IMR-90 (cell line): ENCODE measurements around the gene EREG. TPM values are rescaled to one million over a fixed set of nuclear protein-coding genes. Genes with fewer than 3 reads are reported as not detected.

ENCODE experiments used
- ATAC-seq: fragments of 200-7000 bp; cut with Tn5 transposase; 2 replicates; pipeline ENCODE4 v1.9.1; 2020; ENCODE audit warnings: low read depth, mild to moderate bottlenecking, moderate library complexity
- BruUV-seq: library from RNA; stranded (reverse); fragments of 400-500 nt; replicated peaks from 2 replicates; lab custom pipeline; 2021; lab: Mats Ljungman, UMichigan
- CTCF ChIA-PET: fragments of 300-600 bp; formaldehyde crosslinking; extraction: SDS; loops from one replicate; lab custom pipeline; 2021; ENCODE audit warnings: antibody characterized with exemption; lab: Yijun Ruan, JAX
- POLR2A ChIA-PET: fragments of 300-600 bp; sonication (Branson Sonifier 250); formaldehyde crosslinking; loops from one replicate; lab custom pipeline; 2022; ENCODE audit warnings: antibody characterized with exemption; ENCODE audit not compliant: unreplicated experiment; lab: Charles Lee
- DNase-seq: peaks from one replicate; pipeline ENCODE4 v3.0.0; 2013
- H2AFZ ChIP-seq: replicated peaks from 2 replicates; pipeline ENCODE3; 2013; ENCODE audit warnings: low read length, mild to moderate bottlenecking; ENCODE audit not compliant: poor library complexity
- H2AK5ac ChIP-seq: 2 replicates; pipeline ENCODE4 v1.6.1; 2013; ENCODE audit warnings: low read depth, low read length, inconsistent platforms
- H2AK9ac ChIP-seq: replicated peaks from 2 replicates; pipeline ENCODE3; 2013; ENCODE audit warnings: mild to moderate bottlenecking, low read depth, low read length, moderate library complexity; ENCODE audit not compliant: poor library complexity
- H2BK120ac ChIP-seq: 2 replicates; pipeline ENCODE4 v1.6.1; 2013; ENCODE audit warnings: low read depth, low read length, inconsistent platforms
- H2BK15ac ChIP-seq: 3 replicates; pipeline ENCODE4 v1.6.1; 2013; ENCODE audit warnings: low read depth, low read length, inconsistent platforms
- H2BK20ac ChIP-seq: 2 replicates; pipeline ENCODE4 v1.6.1; 2013; ENCODE audit warnings: low read depth, mild to moderate bottlenecking, inconsistent platforms, low read length, moderate library complexity
- H2BK5ac ChIP-seq: 2 replicates; pipeline ENCODE4 v1.6.1; 2013; ENCODE audit warnings: mild to moderate bottlenecking, low read depth, low read length, inconsistent platforms; ENCODE audit not compliant: poor library complexity, severe bottlenecking
- H3K14ac ChIP-seq: replicated peaks from 2 replicates; pipeline ENCODE4 v1.6.1; 2013; ENCODE audit warnings: low read depth, low read length, inconsistent platforms
- H3K18ac ChIP-seq: 2 replicates; pipeline ENCODE4 v1.6.1; 2013; ENCODE audit warnings: low read depth, low read length, control low read depth
- H3K23ac ChIP-seq: 2 replicates; pipeline ENCODE4 v1.6.1; 2013; ENCODE audit warnings: low read depth, low read length, inconsistent platforms
- H3K27ac ChIP-seq: 2 replicates; pipeline ENCODE4 v1.5.1; 2013; ENCODE audit warnings: mild to moderate bottlenecking, control low read depth, low read length; ENCODE audit not compliant: insufficient read depth
- H3K27me3 ChIP-seq: 2 replicates; pipeline ENCODE4 v1.6.1; 2013; ENCODE audit warnings: low read length; ENCODE audit not compliant: control insufficient read depth, insufficient read depth
- H3K36me3 ChIP-seq: 2 replicates; pipeline ENCODE4 v1.6.1; 2013; ENCODE audit warnings: low read length, mixed read lengths; ENCODE audit not compliant: control insufficient read depth, insufficient read depth
- H3K4ac ChIP-seq: 2 replicates; pipeline ENCODE4 v1.6.1; 2013; ENCODE audit warnings: low read depth, low read length, inconsistent platforms
- H3K4me1 ChIP-seq: 2 replicates; pipeline ENCODE4 v1.6.1; 2013; ENCODE audit warnings: low read length, mixed read lengths; ENCODE audit not compliant: control insufficient read depth, insufficient read depth
- H3K4me2 ChIP-seq: 2 replicates; pipeline ENCODE4 v1.6.1; 2013; ENCODE audit warnings: low read depth, mild to moderate bottlenecking, control low read depth, low read length, moderate library complexity
- H3K4me3 ChIP-seq: 2 replicates; pipeline ENCODE4 v1.5.1; 2013; ENCODE audit warnings: low read depth, mild to moderate bottlenecking, control low read depth, low read length, moderate library complexity; ENCODE audit not compliant: insufficient read depth
- H3K56ac ChIP-seq: 2 replicates; pipeline ENCODE4 v1.6.1; 2013; ENCODE audit warnings: low read length, inconsistent platforms; ENCODE audit not compliant: insufficient read depth; ENCODE audit errors: extremely low read depth
- H3K79me1 ChIP-seq, 2 experiments: 2 replicates each; pipeline ENCODE4 v1.6.1; 2013; ENCODE audit warnings: low read length in 2 of 2, inconsistent platforms in 1 of 2, low read depth in 1 of 2
- H3K9ac ChIP-seq: 2 replicates; pipeline ENCODE4 v1.6.1; 2013; ENCODE audit warnings: low read depth, low read length, control low read depth
- H3K9me1 ChIP-seq: 2 replicates; pipeline ENCODE4 v1.6.1; 2013; ENCODE audit warnings: low read length, inconsistent platforms; ENCODE audit not compliant: insufficient read depth
- H3K9me3 ChIP-seq: 2 replicates; pipeline ENCODE4 v1.6.1; 2013; ENCODE audit warnings: low read length; ENCODE audit not compliant: control insufficient read depth, insufficient read depth
- H4K20me1 ChIP-seq: 2 replicates; pipeline ENCODE4 v1.6.1; 2013; ENCODE audit warnings: low read length, inconsistent platforms; ENCODE audit not compliant: insufficient read depth
- H4K5ac ChIP-seq: 2 replicates; pipeline ENCODE4 v1.6.1; 2013; ENCODE audit warnings: mild to moderate bottlenecking, low read depth, low read length, control low read depth
- H4K8ac ChIP-seq, 2 experiments: 2 replicates each; pipeline ENCODE4 v1.6.1; 2013; ENCODE audit warnings: low read depth in 2 of 2, low read length in 2 of 2, control low read depth in 1 of 2, inconsistent platforms in 1 of 2
- H4K91ac ChIP-seq: 2 replicates; pipeline ENCODE4 v1.6.1; 2013; ENCODE audit warnings: low read depth, low read length, inconsistent platforms; ENCODE audit not compliant: insufficient read depth
- CEBPB ChIP-seq: IDR thresholded peaks from 2 replicates; pipeline ENCODE4 v1.6.1; 2012; ENCODE audit warnings: low read depth, low read length, improper control_type of control experiment
- CHD1 ChIP-seq: IDR thresholded peaks from 2 replicates; pipeline ENCODE4 v1.6.1; 2012; ENCODE audit warnings: low read depth, low read length, improper control_type of control experiment
- FOS ChIP-seq: fragments of 150-350 bp; IDR thresholded peaks from 2 replicates; pipeline ENCODE4 v1.6.1; 2016; ENCODE audit warnings: low read depth, low read length
- RAD21 ChIP-seq: IDR thresholded peaks from 2 replicates; pipeline ENCODE4 v1.6.1; 2012; ENCODE audit warnings: low read length, improper control_type of control experiment
- WGBS, 2 experiments: methylation state at CpG; one replicate each; pipeline versions ENCODE4 v1.1.5 to v1.1.7; 2013; ENCODE audit warnings: missing lambda C conversion rate in 2 of 2; ENCODE audit not compliant: insufficient read length in 1 of 2; ENCODE audit errors: extremely low coverage in 2 of 2; 5-methylcytosine and 5-hydroxymethylcytosine counted together
- dilution Hi-C: fragments of 300-500 bp; cut with HindIII; formaldehyde crosslinking; loops from one replicate; pipeline ENCODE4 v1.14.3; 2018; ENCODE audit warnings: low sequenced_read_pairs; ENCODE audit not compliant: unreplicated experiment
- in situ Hi-C: fragments of 300-500 bp; cut with MboI; formaldehyde crosslinking; loops from 3 replicates; pipeline ENCODE4 v1.14.3; 2019; ENCODE audit warnings: low sequenced_read_pairs, inconsistent platforms, mixed read lengths
- intact Hi-C: fragments of 100-400 bp; cut with micrococcal nuclease; formaldehyde crosslinking; loops from 2 replicates; pipeline ENCODE4 v1.10.0; 2022
- polyA plus RNA-seq, 3 experiments: library from polyadenylated mRNA; depleted of rRNA; stranded (reverse); fragments of >200 nt; gene quantifications; 2 replicates each; pipeline ENCODE4 v1.2.3, GENCODE V29; 2012; ENCODE audit warnings: low replicate concordance in 1 of 3
- total RNA-seq: library from RNA; depleted of rRNA; stranded (reverse); fragments of >200 nt; gene quantifications from 2 replicates; pipeline ENCODE4 v1.2.3, GENCODE V29; 2012

EREG gene
- total and polyA plus RNA-seq, 2 of the 4 experiments (the other 2 are of a cell fraction): 0.26 to 0.36 TPM

GRCh38 chr4:74325886-74326285 lies 39.1 kb upstream of the EREG start:
- H2AK5ac ChIP-seq: no peak overlapping the region
- no peak overlapping the region for H3K56ac ChIP-seq
- no peaks in the 10 kb centered on the region for H3K9me1 ChIP-seq
- H3K4me1 ChIP-seq: no peaks in the 10 kb centered on the region
- H3K18ac ChIP-seq: no peak overlapping the region
- H4K20me1 ChIP-seq: no peaks in the 10 kb centered on the region
- H3K9me3 ChIP-seq: no peaks in the 10 kb centered on the region
- H2AFZ ChIP-seq: no peak overlapping the region
- in situ Hi-C loops: loop anchor here (25.0 kb wide), 1 partner anchor 1161 kb away; no protein-coding TSS in a partner anchor
- no peaks in the 10 kb centered on the region for H3K79me1 ChIP-seq
- H3K4ac ChIP-seq: no peak overlapping the region
- H2BK20ac ChIP-seq: no peak overlapping the region
- TF ChIP-seq RAD21 (no peak), FOS (no peak), CEBPB (no peak), CHD1 (no peak)
- ATAC-seq (no peak), DNase-seq (no peak)
- no peak overlapping the region for H3K4me3 ChIP-seq
- dilution Hi-C loops: no loop called here
- H3K27ac ChIP-seq: no peak overlapping the region
- CTCF ChIA-PET: interaction anchor here (1.0 kb wide), 1 partner anchor 349 kb away, joined by 4 read pairs; no protein-coding TSS in a partner anchor
- BruUV-seq: no TSS peak
- no peak overlapping the region for H3K9ac ChIP-seq
- H3K23ac ChIP-seq: no peak overlapping the region
- H3K27me3 ChIP-seq: peaks cover 2% of the 10 kb centered on the region
- H3K36me3 ChIP-seq: no peaks in the 10 kb centered on the region
- H2BK120ac ChIP-seq: no peak overlapping the region
- H2AK9ac ChIP-seq: no peak overlapping the region
- POLR2A ChIA-PET: no interaction called here
- H4K91ac ChIP-seq: no peak overlapping the region
- H3K4me2 ChIP-seq: no peak overlapping the region
- H4K5ac ChIP-seq: no peak overlapping the region
- H2BK15ac ChIP-seq: no peak overlapping the region
- WGBS, 2 experiments: no CpG with 5 or more reads among the region's 2 CpGs
- intact Hi-C loops: no loop called here
- no peak overlapping the region for H4K8ac ChIP-seq
- no peak overlapping the region for H3K14ac ChIP-seq
- no peak overlapping the region for H2BK5ac ChIP-seq
